Mucosa of rectum (tissue), 2 donors: ENCODE results near the gene ARHGEF7.

Source experiments
- H3K27ac ChIP-seq, 2 donors: one replicate each; pipeline ENCODE4 v1.7.0; 2013; ENCODE audit warnings: inconsistent platforms in 2 of 2, low read depth in 2 of 2, low read length in 2 of 2
- H3K27me3 ChIP-seq, 2 donors: one replicate each; pipeline ENCODE4 v1.7.0; 2013; ENCODE audit warnings: low read length in 2 of 2; ENCODE audit not compliant: control insufficient read depth in 2 of 2, insufficient read depth in 2 of 2
- H3K36me3 ChIP-seq, 2 donors: one replicate each; pipeline ENCODE4 v1.7.0; 2013; ENCODE audit warnings: low read length in 2 of 2; ENCODE audit not compliant: control insufficient read depth in 2 of 2, insufficient read depth in 2 of 2
- H3K4me1 ChIP-seq, 2 donors: one replicate each; pipeline ENCODE4 v1.7.0; 2013; ENCODE audit warnings: low read length in 2 of 2, mild to moderate bottlenecking in 1 of 2; ENCODE audit not compliant: control insufficient read depth in 2 of 2, insufficient read depth in 2 of 2
- H3K4me3 ChIP-seq, 2 donors: one replicate each; pipeline ENCODE4 v1.7.0; 2013; ENCODE audit warnings: low read length in 2 of 2
- H3K9ac ChIP-seq, 2 donors: one replicate each; pipeline ENCODE4 v1.7.0; 2013; ENCODE audit warnings: low read length in 2 of 2, low read depth in 1 of 2, mild to moderate bottlenecking in 1 of 2
- H3K9me3 ChIP-seq, 2 donors: one replicate each; pipeline ENCODE4 v1.7.0; 2013; ENCODE audit warnings: low read length in 2 of 2; ENCODE audit not compliant: control insufficient read depth in 2 of 2
- donor health status: healthy.
- donor health status: Normal muscosa, but diverticular disease.

Gene ARHGEF7

GRCh38 chr13:111230385-111230930, 115.3 kb downstream of the ARHGEF7 start:
- H3K9ac ChIP-seq, result no peak overlapping the region
- H3K27ac ChIP-seq, result no peak overlapping the region
- H3K9me3 ChIP-seq, result no peaks in the 10 kb centered on the region
- peaks cover 24 to 27% of the 10 kb centered on the region in 2 donors for H3K36me3 ChIP-seq
- H3K27me3 ChIP-seq, result no peaks in the 10 kb centered on the region
- no peak overlapping the region for H3K4me3 ChIP-seq
- H3K4me1 ChIP-seq, result no peaks in the 10 kb centered on the region

DNA sequence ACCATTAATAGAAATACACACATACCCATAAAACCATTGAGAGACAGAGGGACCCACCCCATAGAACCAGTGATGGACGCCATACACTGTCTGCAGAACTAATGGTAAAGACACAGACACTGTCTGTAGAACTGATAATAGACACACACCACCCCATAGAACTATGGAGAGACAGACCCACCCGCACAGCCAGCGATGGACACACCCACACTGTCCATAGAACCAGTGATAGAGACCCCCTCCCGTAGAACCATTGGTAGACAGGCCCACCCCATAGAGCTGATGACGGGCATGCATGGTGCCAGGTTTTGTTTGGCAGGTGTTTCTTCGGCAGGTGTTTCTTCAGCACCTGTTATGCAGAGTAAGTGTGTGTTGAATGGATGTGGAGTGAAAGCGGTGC, 117.1 kb downstream of the ARHGEF7 start:
- Histone ChIP-seq H3K9ac (no peak overlapping the region), H3K4me1 (no peaks in the 10 kb centered on the region), H3K36me3 (peaks cover 21 to 27% of the 10 kb centered on the region in 2 donors)

DNA sequence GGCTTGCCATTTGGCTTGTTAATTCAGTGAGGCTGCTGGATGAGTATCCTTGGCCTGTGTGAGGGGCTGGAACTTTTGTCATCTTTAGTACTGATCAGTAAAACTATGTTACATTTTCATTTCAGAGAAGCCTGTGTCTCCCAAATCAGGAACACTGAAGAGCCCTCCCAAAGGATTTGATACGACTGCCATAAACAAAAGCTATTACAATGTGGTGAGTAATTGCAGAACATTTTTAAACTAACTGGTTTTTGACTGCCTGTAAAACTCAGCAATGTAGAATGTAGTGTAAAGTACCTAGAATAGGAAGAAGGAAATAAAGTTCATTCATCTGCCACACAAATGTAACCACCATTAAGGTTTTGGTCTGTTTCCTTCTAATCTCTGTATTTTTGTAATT, 118.0 kb downstream of the ARHGEF7 start:
- Histone ChIP-seq H3K9ac (no peak overlapping the region), H3K27me3 (no peaks in the 10 kb centered on the region), H3K27ac (no peak overlapping the region), H3K4me3 (no peak overlapping the region), H3K4me1 (no peaks in the 10 kb centered on the region), H3K9me3 (no peaks in the 10 kb centered on the region), H3K36me3 (peaks cover 16 to 27% of the 10 kb centered on the region in 2 donors)

More for the DNA sequence above, 117.1 kb downstream of the ARHGEF7 start:
- no peak overlapping the region for H3K27ac ChIP-seq
- no peaks in the 10 kb centered on the region for H3K9me3 ChIP-seq
- H3K4me3 ChIP-seq, result no peak overlapping the region
- no peaks in the 10 kb centered on the region for H3K27me3 ChIP-seq

GRCh38 chr13:111239764-111240670, 124.9 kb downstream of the ARHGEF7 start:
- no peak overlapping the region for H3K4me3 ChIP-seq
- H3K36me3 ChIP-seq, result peaks cover 26 to 30% of the 10 kb centered on the region in 2 donors
- no peaks in the 10 kb centered on the region for H3K9me3 ChIP-seq
- no peak overlapping the region for H3K27ac ChIP-seq
- H3K4me1 ChIP-seq, result no peaks in the 10 kb centered on the region
- H3K27me3 ChIP-seq, result no peaks in the 10 kb centered on the region
- no peak overlapping the region for H3K9ac ChIP-seq

DNA sequence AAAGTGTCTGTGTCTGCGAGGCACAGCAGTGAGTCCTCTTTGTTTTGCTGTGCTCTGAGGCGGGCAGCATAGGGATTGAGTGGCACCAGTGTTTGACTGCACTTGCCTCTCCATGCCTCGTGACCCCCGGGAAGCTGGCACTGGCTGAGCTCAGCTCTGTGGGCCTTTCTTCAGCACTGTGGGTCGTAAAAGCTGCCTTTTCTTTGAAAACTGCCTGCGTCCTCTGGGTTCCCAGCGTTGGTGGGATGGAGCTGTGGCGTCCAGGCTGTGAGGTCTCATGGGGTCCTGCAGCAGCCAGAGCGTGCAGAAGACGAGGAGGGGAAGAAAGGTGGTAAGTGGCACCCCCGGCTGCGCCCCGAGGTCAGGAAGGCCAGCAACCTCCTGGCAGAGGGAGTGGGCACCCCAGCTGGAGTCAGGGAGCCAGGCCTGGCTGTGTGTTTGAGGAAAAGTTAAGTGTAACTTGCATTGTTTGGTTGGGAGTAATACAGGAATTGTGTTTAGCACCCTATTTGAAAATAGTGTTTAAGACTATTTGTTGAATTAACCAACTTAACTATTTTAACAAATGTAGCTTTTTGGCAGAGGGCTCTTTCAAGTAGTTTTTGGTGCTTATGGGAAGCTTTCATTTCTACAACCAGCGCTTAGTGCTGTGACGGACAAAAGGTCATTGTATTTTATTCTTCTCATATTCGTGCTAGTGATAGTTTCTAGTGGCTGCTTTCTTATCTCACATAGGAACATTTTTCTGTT, 126.1 kb downstream of the ARHGEF7 start:
- H3K27ac ChIP-seq, result no peak overlapping the region
- H3K9ac ChIP-seq, result no peak overlapping the region
- no peaks in the 10 kb centered on the region for H3K9me3 ChIP-seq

DNA sequence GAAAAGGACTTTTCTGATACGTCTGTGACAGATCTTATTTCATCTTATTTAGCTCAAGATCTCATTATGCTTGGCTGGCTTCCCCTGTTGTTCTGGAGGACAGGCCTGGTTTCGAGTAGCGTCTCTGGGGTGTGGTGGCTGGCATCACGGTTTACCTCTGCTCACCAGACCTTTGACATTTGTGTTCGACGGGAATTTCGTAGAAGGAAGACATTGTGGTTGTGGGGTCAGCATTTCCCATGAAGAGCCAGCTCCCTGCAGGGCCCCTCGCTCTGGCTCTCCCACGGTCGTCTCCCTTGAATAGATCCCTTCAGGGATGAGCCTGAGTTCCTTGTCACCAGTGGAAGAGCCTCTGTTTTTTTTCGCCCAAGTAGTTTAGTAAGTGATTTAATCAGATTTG, 126.8 kb downstream of the ARHGEF7 start:
- no peaks in the 10 kb centered on the region for H3K4me1 ChIP-seq
- H3K4me3 ChIP-seq, result no peak overlapping the region
- no peak overlapping the region for H3K9ac ChIP-seq
- no peaks in the 10 kb centered on the region for H3K9me3 ChIP-seq
- H3K27ac ChIP-seq, result no peak overlapping the region
- H3K36me3 ChIP-seq, result peaks cover 31 to 40% of the 10 kb centered on the region in 2 donors
- H3K27me3 ChIP-seq, result no peaks in the 10 kb centered on the region

More for the DNA sequence above, 126.1 kb downstream of the ARHGEF7 start:
- Histone ChIP-seq H3K4me3 (no peak overlapping the region), H3K36me3 (peaks cover 30 to 36% of the 10 kb centered on the region in 2 donors), H3K4me1 (no peaks in the 10 kb centered on the region), H3K27me3 (no peaks in the 10 kb centered on the region)

GRCh38 chr13:111242585-111242984, 127.5 kb downstream of the ARHGEF7 start:
- Histone ChIP-seq H3K27me3 (no peaks in the 10 kb centered on the region), H3K4me1 (no peaks in the 10 kb centered on the region), H3K27ac (no peak overlapping the region), H3K9ac (no peak overlapping the region), H3K4me3 (no peak overlapping the region), H3K9me3 (no peaks in the 10 kb centered on the region), H3K36me3 (peaks cover 31 to 43% of the 10 kb centered on the region in 2 donors)

- Histone ChIP-seq H3K36me3 (peaks cover 31 to 48% of the 10 kb centered on the region in 2 donors), H3K27ac (no peak overlapping the region), H3K9ac (no peak overlapping the region), H3K27me3 (no peaks in the 10 kb centered on the region), H3K4me3 (no peak overlapping the region), H3K4me1 (no peaks in the 10 kb centered on the region), H3K9me3 (no peaks in the 10 kb centered on the region)
Measured at GRCh38 chr13:111243981-111244380, 128.9 kb downstream of the ARHGEF7 start.

DNA sequence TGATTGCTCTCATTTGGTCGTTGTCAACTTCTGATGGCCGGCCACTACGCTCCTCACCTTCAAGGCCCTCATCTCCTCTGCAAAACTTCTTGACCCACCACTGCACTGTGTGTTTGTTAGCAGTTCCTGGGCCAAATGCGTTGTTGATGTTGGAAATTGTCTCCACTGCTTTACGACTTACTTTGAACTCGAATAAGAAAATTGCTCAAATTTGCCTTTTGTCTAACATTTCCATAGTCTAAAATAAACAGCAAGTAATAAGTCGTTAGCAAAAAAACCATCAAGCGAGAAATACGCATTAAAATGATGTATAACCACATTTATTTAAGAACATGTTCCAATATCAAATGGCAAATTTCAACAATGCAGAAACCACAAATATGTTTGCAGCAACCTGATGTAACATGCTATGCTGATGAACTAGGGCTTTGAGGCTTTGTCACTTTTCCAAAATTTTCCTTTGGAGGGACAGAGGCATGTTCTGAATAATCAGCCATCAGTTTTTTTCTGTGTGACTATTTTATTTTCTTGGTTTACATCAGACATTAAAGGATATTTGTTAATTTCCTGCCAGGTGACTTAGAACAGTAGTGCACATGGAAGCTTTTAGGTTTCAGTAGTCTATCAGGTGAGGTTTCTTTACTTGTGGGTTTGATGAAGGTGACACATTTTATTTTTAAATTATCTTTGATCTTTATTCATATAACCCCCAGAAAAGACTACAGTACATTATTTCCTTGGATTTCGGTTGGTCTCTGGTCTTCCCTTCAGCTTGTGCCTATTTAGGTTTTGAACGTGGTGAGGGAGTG, 130.7 kb downstream of the ARHGEF7 start:
- Histone ChIP-seq H3K27me3 (no peaks in the 10 kb centered on the region), H3K9me3 (no peaks in the 10 kb centered on the region), H3K27ac (no peak overlapping the region), H3K36me3 (peaks cover 29 to 47% of the 10 kb centered on the region in 2 donors), H3K9ac (no peak overlapping the region), H3K4me1 (no peaks in the 10 kb centered on the region), H3K4me3 (no peak overlapping the region)
